ENCODE results near the gene ALK.

The ALK gene

DNA sequence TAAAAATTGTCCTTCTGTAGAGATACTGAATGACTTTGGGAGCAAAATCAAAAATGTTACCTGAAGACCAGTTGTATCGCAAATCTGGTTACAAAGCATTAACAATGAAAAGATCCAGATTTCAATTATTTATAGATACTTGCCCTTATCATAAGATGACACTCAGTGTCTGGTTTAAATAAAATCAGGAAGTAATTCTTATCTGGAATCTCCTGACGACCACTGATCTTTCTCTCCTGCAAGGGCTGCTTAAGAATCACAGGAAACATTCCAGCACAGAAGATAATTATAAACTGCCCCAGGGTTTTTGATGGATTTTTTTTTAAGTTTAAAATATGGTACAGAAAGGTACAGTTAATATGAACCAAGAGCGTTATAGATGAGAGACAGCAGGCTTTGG, 205.7 kb downstream of the ALK start:
- DNase-seq (ENCODE audit: low read depth): no peak

GRCh38 chr2:29714333-29714732, 207.1 kb downstream of the ALK start:
- DNase-seq (ENCODE audit: low read depth): no peak

DNA sequence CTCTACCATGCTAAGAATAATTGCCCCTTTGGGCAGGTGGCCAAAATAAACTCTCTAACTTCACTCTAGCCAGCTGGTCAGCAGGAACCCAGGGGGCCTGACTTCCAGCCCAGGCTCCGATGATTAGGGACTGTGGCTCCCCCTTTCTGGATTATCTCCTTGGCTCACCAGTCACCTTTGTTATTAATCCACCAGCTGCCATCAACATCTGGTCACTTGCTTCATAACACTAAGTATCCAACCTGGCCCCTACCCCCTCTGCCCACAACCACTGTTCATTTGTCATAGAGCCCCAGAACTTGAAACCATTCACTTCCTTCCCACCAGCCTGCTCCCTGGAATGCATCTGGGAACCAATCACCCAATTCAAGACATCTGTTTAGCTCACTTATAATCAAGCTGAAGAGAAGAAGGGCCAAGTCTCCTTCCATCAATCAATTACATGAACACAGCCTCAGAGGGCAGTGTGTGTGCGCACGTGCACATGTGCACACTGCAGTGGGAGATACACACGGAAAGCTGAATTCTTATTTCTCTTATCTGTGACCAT, 215.1 kb downstream of the ALK start:
- no peak for DNase-seq (ENCODE audit: low read depth)

GRCh38 chr2:29705616-29706015, 215.8 kb downstream of the ALK start:
- DNase-seq (ENCODE audit: low read depth): no peak

DNA sequence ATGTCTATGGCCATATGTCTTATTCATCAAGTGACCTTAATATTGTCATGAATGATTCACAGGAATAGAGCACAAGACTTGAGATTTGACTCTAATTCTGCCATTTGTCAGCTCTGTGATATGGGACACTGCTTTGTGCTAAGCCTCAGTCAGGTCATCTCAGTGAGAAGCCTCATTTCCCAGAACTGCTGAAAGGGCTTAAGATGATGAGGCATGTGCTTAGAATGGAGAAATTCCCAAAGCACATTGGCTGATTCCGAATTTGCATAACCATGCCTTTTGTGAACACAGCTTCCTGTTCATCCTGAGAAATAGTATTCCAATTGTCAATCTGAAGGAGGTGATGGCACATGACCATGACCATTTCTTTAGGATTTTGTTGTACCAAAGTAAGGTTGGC, 218.1 kb downstream of the ALK start:
- no peak for DNase-seq (ENCODE audit: low read depth)

- DNase-seq (ENCODE audit: low read depth): no peak
These were observed 219.1 kb downstream of the ALK start for GRCh38 chr2:29702276-29702675.

- DNase-seq (ENCODE audit: low read depth): no peak
These were observed 220.8 kb downstream of the ALK start for GRCh38 chr2:29700560-29700959.

DNA sequence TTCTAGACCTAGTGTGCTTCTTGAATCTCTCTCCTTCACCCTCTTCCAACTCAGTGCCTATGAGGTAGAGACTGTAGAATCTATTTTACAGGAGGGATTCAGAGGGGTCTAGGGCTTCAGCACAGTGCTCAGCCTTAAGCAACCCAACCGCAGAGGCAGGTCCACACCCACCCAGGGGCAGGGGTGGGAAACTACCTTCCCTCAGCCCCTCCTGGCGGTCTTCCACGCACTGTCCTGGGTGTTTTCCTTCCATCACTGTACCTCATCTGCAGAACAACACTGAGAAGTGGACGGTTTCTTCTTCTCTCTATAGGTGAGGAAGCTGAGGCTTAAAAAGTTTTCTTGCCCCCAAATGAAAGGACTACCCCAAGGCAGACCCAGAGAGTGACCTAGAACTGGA, 222.3 kb downstream of the ALK start:
- DNase-seq (ENCODE audit: low read depth): no peak

- DNase-seq (ENCODE audit: low read depth): no peak
These were observed 223.2 kb downstream of the ALK start for GRCh38 chr2:29698216-29698615.

DNA sequence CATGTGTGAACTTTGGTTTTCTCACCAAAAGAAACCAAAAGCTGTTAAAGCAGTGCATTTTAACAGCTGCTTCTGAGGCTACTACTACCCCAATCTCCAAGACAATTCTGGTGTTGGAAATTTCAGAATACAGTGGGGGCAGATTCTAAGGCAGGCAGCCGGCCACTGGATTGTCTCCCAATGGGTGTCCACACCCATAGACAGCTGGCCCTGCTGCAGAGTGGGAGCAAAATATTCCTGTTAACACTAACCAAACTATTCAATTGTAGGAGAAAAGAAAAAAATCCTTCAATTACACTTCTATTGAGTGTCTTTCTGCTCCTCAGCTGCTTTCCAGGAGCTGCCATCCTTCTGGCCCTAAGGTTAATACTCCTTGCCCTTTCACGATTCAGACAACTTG, 223.7 kb downstream of the ALK start:
- no peak for DNase-seq (ENCODE audit: low read depth)

GRCh38 chr2:29697181-29697580, 224.2 kb downstream of the ALK start:
- DNase-seq (ENCODE audit: low read depth): no peak

- DNase-seq (ENCODE audit: low read depth): no peak
These were observed 226.6 kb downstream of the ALK start for GRCh38 chr2:29694741-29695140.

DNA sequence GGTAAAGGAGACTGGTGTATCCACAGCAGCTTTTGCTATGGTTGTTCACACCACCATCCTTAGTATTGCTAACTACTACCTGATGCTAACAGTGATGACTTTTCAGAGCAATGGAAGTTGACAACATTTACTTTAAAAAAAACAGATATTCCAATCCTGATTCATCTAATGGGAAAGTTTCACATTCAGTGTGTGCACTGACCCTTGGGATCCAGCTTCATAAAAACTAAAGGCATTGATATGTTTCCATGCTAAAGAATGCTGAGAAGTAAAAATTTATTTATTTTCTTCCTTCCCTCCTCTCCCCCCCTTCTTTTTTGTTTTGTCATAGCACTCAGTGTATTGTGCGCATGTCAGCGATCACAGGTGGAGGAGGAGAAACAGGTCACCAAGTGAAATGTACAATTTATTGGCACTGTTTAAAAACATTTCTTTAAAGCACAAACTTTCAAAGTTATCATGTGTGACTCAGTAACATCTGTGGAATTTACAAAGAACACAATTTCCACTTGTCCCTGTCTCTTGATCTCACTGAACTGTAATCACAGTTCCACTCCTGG, 229.9 kb downstream of the ALK start:
- DNase-seq (ENCODE audit: low read depth): no peak

GRCh38 chr2:29689666-29690065, 231.7 kb downstream of the ALK start:
- no peak for DNase-seq (ENCODE audit: low read depth)

DNA sequence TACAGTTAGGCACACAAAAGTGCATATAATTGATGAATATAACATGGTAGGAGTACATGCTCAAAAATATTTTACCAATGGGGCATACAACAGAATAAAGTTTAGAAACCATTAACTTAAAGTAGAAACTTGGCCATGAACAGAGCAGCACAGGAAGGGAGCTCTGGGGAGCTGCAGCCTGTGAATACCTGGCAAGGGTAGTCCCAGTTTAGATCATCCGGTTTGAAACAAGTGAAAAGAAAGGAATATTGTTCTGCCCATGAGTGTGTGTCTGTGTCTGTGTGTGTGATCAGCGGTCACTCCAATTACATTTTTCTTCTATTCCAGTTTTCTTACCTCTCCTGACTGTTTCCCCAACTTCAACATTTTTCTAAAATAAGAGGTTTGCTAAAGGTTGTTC, 233.0 kb downstream of the ALK start:
- no peak for DNase-seq (ENCODE audit: low read depth)

DNA sequence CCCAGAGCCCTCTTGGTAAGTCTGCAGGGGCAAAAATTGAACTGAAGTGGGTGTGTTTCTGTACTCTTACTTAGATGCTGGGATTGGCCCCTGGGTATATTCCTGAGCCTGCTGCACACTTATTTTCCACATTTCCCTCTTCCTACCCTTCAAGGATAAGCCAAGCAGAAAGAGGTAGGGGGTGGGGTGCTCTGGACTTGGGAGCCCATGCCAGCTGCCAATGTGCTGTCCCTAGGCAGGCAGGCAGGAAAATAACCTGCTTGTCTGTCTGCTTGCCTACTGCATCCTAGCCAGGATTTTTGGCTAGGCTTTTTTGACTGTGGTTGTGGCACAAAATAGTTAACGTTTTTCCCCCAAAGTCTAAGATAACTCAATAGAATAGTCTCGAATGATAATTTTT, 234.3 kb downstream of the ALK start:
- no peak for DNase-seq (ENCODE audit: low read depth)

DNA sequence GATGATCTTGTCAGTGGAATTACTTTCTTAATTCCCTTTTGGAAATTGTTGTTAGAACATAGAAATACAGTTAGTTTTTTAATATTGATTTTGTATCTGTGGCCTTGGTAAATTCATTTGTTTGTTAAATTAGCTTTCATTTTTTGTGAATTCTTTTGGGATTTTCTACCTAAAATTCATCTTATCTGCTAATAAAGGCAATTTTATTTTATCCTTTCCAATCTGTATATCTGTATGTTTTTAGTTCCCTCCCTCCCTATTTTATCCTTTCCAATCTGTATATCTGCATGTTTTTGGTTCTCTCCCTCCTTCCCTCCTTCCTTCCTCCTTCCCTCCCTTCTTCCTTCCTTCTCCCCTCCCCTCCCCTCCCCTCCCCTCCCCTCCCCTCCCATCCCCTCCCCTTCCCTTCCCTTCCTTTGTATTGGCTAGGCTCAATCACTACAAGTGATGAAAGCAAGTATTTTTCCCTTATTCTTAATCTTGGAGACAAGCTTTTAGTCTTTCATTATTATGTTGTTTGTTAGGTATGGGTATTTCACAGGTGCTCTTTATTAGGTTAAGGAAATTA, 244.4 kb downstream of the ALK start:
- DNase-seq (ENCODE audit: low read depth): no peak

DNA sequence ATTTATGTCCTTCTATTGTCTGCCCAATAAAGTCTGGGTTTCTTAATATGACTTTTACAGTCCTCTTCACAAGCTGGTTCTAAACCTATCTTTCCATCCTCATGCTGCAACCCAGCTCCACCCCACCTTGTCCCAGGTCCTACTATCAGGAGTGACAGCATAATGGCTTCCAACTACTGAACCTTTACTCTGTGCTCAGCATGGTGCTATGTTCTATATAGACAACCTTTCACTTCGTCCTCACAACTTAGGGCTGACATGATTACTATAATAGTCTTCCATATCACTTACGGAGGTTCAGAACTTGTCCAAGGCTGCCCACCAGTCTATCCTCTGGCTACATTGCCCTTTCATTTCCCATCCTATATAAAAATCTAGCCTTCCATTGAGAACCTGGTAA, 256.8 kb downstream of the ALK start:
- DNase-seq (ENCODE audit: low read depth): no peak

GRCh38 chr2:29663268-29663667, 258.1 kb downstream of the ALK start:
- DNase-seq (ENCODE audit: low read depth): no peak

GRCh38 chr2:29662861-29663260, 258.5 kb downstream of the ALK start:
- no peak for DNase-seq (ENCODE audit: low read depth)

DNA sequence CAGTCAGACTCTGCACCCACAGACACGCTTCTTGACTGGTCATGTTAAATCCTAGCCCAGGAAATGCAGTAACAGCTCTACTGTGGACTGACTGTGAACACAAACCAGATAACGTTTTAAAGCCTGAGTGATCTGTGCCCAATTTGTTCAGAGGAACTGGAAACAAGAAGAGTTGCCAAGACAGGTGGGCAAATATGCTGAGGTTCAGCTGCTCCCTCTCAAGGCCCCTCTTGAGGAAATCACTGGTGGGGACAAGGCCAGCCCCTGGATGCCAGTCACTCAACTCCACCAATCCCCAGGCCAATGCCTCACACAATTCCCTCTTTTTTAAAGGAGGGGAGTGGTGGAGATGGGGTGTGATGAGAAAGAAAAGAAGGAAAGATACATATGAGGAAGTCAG, 261.2 kb downstream of the ALK start:
- no peak for DNase-seq (ENCODE audit: low read depth)

GRCh38 chr2:29659178-29659577, 262.2 kb downstream of the ALK start:
- DNase-seq (ENCODE audit: low read depth): no peak

DNA sequence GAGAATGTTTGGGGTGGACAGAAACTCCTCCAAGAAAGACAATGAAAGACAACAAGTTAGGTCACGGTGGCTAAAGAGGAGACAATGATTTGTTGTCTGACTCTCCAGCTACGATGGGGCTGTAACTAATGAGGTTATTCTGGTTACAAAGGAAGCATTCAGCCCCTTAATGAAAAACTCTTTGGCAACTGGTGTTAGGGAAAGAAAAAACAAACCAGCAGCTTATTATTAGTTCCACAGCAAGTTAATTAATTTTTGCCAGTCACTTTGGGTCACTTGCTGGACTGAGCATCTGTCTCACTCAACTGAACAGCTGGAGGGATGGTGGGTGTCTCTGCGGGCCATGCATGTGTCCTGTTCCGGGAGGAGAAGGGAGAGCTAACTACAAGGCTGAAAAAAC, 263.7 kb downstream of the ALK start:
- DNase-seq (ENCODE audit: low read depth): no peak

GRCh38 chr2:29655391-29656086, 265.8 kb downstream of the ALK start:
- no peak for DNase-seq (ENCODE audit: low read depth)
